Measurements from ENCODE around the gene PTPRD.

GRCh38 chr9:9892217-9892616 lies 720.6 kb downstream of the PTPRD start:
- TF ChIP-seq CTCF (IDR thresholded peaks at IDR 0.05 in 4 of 5, conservative IDR thresholded peaks at IDR 0.05 in 1 of 5) (no peak), POLR2A (IDR thresholded peaks at IDR 0.05) (no peak)
